OCI-LY7 (cell line): Measurements from ENCODE around the gene VPS8. TPM values are rescaled to one million over a fixed set of nuclear protein-coding genes. Genes with fewer than 3 reads are reported as not detected.
A peak's percentile ranks its signal among the peaks of the same experiment; 100 is the strongest.

Source experiments
- BruUV-seq: library from RNA; stranded (reverse); fragments of 400-500 nt; replicated peaks from 2 replicates; lab custom pipeline; 2021; lab: Mats Ljungman, UMichigan
- CTCF ChIA-PET: fragments of 300-600 bp; sonication (Branson Sonifier 250); formaldehyde crosslinking; loops from one replicate; lab custom pipeline; 2022; ENCODE audit warnings: antibody characterized with exemption; ENCODE audit not compliant: unreplicated experiment; lab: Charles Lee
- POLR2A ChIA-PET: fragments of 300-600 bp; sonication (Branson Sonifier 250); formaldehyde crosslinking; loops from one replicate; lab custom pipeline; 2022; ENCODE audit warnings: antibody characterized with exemption; lab: Charles Lee
- DNase-seq: peaks from one replicate; pipeline ENCODE4 v3.0.0-alpha.2; 2015; ENCODE audit warnings: low spot score
- H2AFZ ChIP-seq: fragments of 200-600 bp; sonication (generic), shearing (Covaris generic); 2 replicates; pipeline ENCODE4 v1.6.1; 2014; ENCODE audit warnings: mild to moderate bottlenecking, antibody characterized with exemption, low read length, moderate library complexity
- H3K27ac ChIP-seq: fragments of 200-600 bp; sonication (generic); 2 replicates; pipeline ENCODE4 v1.5.1; 2014; ENCODE audit warnings: mixed run types, low read depth, mild to moderate bottlenecking, moderate library complexity, low read length, inconsistent platforms; ENCODE audit not compliant: poor library complexity, severe bottlenecking
- H3K36me3 ChIP-seq: fragments of 200-600 bp; sonication (generic); 2 replicates; pipeline ENCODE4 v1.6.1; 2014; ENCODE audit warnings: mild to moderate bottlenecking, antibody characterized with exemption, low read length, moderate library complexity, mixed read lengths; ENCODE audit not compliant: insufficient read depth
- H3K4me1 ChIP-seq: fragments of 200-600 bp; sonication (generic); 2 replicates; pipeline ENCODE4 v1.5.1; 2014; ENCODE audit warnings: mild to moderate bottlenecking, low read length; ENCODE audit not compliant: insufficient read depth, poor library complexity, severe bottlenecking
- H3K4me2 ChIP-seq: fragments of 200-600 bp; sonication (generic); 2 replicates; pipeline ENCODE4 v1.6.1; 2014; ENCODE audit warnings: mild to moderate bottlenecking, low read length
- H3K4me3 ChIP-seq: fragments of 200-600 bp; sonication (generic); 2 replicates; pipeline ENCODE4 v1.5.1; 2014; ENCODE audit warnings: mild to moderate bottlenecking, low read depth, low read length; ENCODE audit not compliant: poor library complexity, severe bottlenecking
- H3K79me2 ChIP-seq: fragments of 200-600 bp; sonication (generic); 2 replicates; pipeline ENCODE4 v1.6.1; 2016; ENCODE audit warnings: low read depth, mild to moderate bottlenecking, low read length, moderate library complexity, mixed read lengths; ENCODE audit not compliant: insufficient read depth
- H3K9me2 ChIP-seq: fragments of 200-600 bp; sonication (generic); 2 replicates; pipeline ENCODE4 v1.6.1; 2016; ENCODE audit warnings: mild to moderate bottlenecking, low read length, mixed read lengths; ENCODE audit not compliant: insufficient read depth
- H3K9me3 ChIP-seq: fragments of 200-600 bp; sonication (generic); 2 replicates; pipeline ENCODE4 v1.6.1; 2014; ENCODE audit warnings: mild to moderate bottlenecking, mixed run types, low read length, mixed read lengths
- H4K20me1 ChIP-seq: fragments of 200-600 bp; sonication (generic); 2 replicates; pipeline ENCODE4 v1.6.1; 2014; ENCODE audit warnings: mild to moderate bottlenecking, antibody characterized with exemption, low read length, moderate library complexity, mixed read lengths; ENCODE audit not compliant: insufficient read depth
- EZH2phosphoT487 ChIP-seq: fragments of 200-600 bp; sonication (generic); IDR thresholded peaks from 2 replicates; pipeline ENCODE4 v1.6.1; 2018; ENCODE audit warnings: low read depth, borderline replicate concordance, mild to moderate bottlenecking, mixed run types, antibody characterized with exemption, low read length, moderate library complexity, mixed read lengths
- intact Hi-C: fragments of 100-400 bp; cut with micrococcal nuclease; formaldehyde crosslinking; loops from one replicate; pipeline ENCODE4 v1.10.0; 2022; ENCODE audit not compliant: unreplicated experiment
- total RNA-seq, 2 experiments: library from RNA; depleted of rRNA in 1 of 2; stranded (reverse); fragments of >200 nt in 1 of 2; shearing (Covaris generic) in 1 of 2; gene quantifications; 2 replicates each; pipeline ENCODE4 v1.2.3, GENCODE V29; 2014 to 2022
- TF ChIP-seq, protein P1 (sequence below): fragments of 200-600 bp; sonication (generic); conservative IDR thresholded peaks from 2 replicates; pipeline ENCODE4 v1.5.1; 2014; ENCODE audit warnings: mild to moderate bottlenecking, antibody characterized with exemption, low read length, moderate library complexity, mixed read lengths

The VPS8 gene
- total RNA-seq, 2 experiments from 2014 or later, result 33.5 to 44.9 TPM

DNA sequence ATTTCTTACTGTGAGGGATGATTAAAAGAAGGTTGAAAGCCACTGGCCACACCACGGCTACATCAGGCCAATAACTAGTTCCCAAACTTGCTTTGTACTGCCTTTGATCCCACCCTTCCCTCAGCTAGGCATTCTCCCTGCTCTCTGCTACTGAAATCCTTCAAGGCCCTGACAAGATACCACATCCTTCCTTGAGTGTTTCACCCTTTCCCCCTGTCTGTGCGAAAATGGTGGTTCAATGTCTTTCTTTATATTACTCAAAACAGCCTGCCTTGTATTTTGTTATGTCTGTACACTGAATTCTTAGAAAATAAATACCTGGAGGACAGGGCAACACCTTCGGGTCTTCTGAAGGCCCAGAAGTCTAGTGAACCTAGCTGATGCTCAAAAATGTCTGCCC, 932 bp upstream of the VPS8 start:
- POLR2A ChIA-PET, result interaction anchor here (0.7 to 1.0 kb wide), 2 partner anchors 12 to 859 kb away, joined by 3 read pairs; no protein-coding TSS in a partner anchor
- intact Hi-C loops, result loop anchor here (5.0 kb wide), 1 partner anchor 1121 kb away; no protein-coding TSS in a partner anchor

DNA sequence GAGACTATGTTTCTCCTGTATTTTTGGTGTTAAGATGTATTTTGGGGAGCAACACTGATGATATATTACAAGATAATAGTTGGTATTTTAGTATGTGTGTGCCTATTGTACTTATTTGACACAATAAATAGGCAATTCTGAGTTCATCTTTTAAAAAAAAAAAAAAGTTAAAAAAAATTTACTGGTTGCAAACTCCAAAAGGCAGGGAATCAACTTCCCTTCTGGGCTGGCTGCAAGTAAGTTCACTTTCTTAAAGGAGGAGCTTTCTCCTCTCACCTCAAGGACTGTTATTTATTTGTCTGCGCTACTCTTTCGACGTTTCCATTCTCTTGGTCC, 335 bp upstream of the VPS8 start:
- Histone ChIP-seq H3K27ac (no peak overlapping the region), H3K4me2 (peak overlapping the region; percentile 64), H3K4me3 (peak overlapping the region; percentile 89), H2AFZ (peak overlapping the region; percentile 96), H3K4me1 (peaks cover 27% of the 10 kb centered on the region), H4K20me1 (0 out of 2 replicates have a peak, but pooled peaks cover 3% of the 10 kb centered on the region), H3K9me2 (no peaks in the 10 kb centered on the region), H3K9me3 (no peaks in the 10 kb centered on the region), H3K36me3 (0 out of 2 replicates have a peak, but pooled peaks cover 1% of the 10 kb centered on the region), H3K79me2 (peaks cover 18% of the 10 kb centered on the region; the same call in 1 of the 2 replicates)
- intact Hi-C loops, result loop anchor here (5.0 kb wide), 1 partner anchor 1121 kb away; no protein-coding TSS in a partner anchor
- DNase-seq, result no peak
- TF ChIP-seq EZH2phosphoT487, result no peak
- TF ChIP-seq, protein P1, sequence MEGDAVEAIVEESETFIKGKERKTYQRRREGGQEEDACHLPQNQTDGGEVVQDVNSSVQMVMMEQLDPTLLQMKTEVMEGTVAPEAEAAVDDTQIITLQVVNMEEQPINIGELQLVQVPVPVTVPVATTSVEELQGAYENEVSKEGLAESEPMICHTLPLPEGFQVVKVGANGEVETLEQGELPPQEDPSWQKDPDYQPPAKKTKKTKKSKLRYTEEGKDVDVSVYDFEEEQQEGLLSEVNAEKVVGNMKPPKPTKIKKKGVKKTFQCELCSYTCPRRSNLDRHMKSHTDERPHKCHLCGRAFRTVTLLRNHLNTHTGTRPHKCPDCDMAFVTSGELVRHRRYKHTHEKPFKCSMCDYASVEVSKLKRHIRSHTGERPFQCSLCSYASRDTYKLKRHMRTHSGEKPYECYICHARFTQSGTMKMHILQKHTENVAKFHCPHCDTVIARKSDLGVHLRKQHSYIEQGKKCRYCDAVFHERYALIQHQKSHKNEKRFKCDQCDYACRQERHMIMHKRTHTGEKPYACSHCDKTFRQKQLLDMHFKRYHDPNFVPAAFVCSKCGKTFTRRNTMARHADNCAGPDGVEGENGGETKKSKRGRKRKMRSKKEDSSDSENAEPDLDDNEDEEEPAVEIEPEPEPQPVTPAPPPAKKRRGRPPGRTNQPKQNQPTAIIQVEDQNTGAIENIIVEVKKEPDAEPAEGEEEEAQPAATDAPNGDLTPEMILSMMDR, result no peak
- POLR2A ChIA-PET, result interaction anchor here (0.7 to 1.0 kb wide), 2 partner anchors 859 to 1514 kb away, joined by 3 to 6 read pairs; no protein-coding TSS in a partner anchor
- CTCF ChIA-PET, result interaction anchor here (1.0 kb wide), 1 partner anchor 254 kb away, joined by 3 read pairs; no protein-coding TSS in a partner anchor
- no TSS peak for BruUV-seq

More for the DNA sequence above, 932 bp upstream of the VPS8 start:
- Histone ChIP-seq H3K27ac (no peak overlapping the region), H3K36me3 (no peaks in the 10 kb centered on the region), H3K4me2 (no peak overlapping the region), H3K79me2 (peaks cover 18% of the 10 kb centered on the region; the same call in 1 of the 2 replicates), H2AFZ (peak overlapping the region; percentile 96), H3K9me3 (no peaks in the 10 kb centered on the region), H4K20me1 (0 out of 2 replicates have a peak, but pooled peaks cover 3% of the 10 kb centered on the region), H3K4me3 (no peak overlapping the region), H3K9me2 (no peaks in the 10 kb centered on the region), H3K4me1 (peaks cover 27% of the 10 kb centered on the region)
- DNase-seq, result no peak
- TF ChIP-seq, protein P1, result no peak
- TF ChIP-seq EZH2phosphoT487, result no peak
- CTCF ChIA-PET, result no interaction called here
- no TSS peak for BruUV-seq

DNA sequence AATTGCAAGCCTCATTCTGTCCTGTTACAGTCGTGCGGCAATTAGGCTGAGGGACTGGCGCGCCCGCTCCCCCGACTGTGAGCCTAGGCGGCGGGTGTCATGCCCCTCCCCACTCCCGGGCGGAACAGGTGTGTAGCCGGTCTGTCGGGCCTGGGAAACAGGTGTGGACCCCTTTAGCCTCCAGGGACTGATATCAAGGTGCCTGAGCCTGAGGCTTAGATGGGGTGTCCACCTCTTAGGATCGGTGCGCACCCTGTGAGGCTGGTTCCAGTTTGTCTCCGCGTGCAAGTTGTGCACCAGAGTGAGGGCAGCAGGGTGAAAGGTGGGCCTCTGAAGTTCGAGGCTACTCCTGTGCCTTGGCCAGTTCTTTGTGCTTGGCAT, 686 bp downstream of the VPS8 start:
- H2AFZ ChIP-seq, result peak overlapping the region; percentile 96; the same call in 1 of the 2 replicates
- intact Hi-C loops, result loop anchor here (5.0 kb wide), 1 partner anchor 1120 kb away; no protein-coding TSS in a partner anchor
- ChIA-PET CTCF (interaction anchor here (1.0 kb wide), 1 partner anchor 255 kb away, joined by 3 read pairs; no protein-coding TSS in a partner anchor), POLR2A (interaction anchor here (0.5 to 1.7 kb wide), 5 partner anchors 8 to 23 kb away, joined by 3 to 4 read pairs (median 4); no protein-coding TSS in a partner anchor)
- H3K27ac ChIP-seq, result no peak overlapping the region
- 0 out of 2 replicates have a peak, but pooled peaks cover 5% of the 10 kb centered on the region for H3K36me3 ChIP-seq
- peak; percentile 37 for DNase-seq
- H3K4me3 ChIP-seq, result peak overlapping the region; percentile 89
- no peaks in the 10 kb centered on the region for H3K9me2 ChIP-seq
- no TSS peak for BruUV-seq
- peaks cover 18% of the 10 kb centered on the region; the same call in 1 of the 2 replicates for H3K79me2 ChIP-seq
- peak overlapping the region; percentile 95 for H3K4me2 ChIP-seq
- TF ChIP-seq EZH2phosphoT487, result no peak
- TF ChIP-seq, protein P1, result no peak
- H4K20me1 ChIP-seq, result 0 out of 2 replicates have a peak, but pooled peaks cover 3% of the 10 kb centered on the region
- peaks cover 27% of the 10 kb centered on the region for H3K4me1 ChIP-seq
- no peaks in the 10 kb centered on the region for H3K9me3 ChIP-seq
